SJSA1 (cell line): ENCODE data around the gene RNF135. TPM values are rescaled to one million over a fixed set of nuclear protein-coding genes. Genes with fewer than 3 reads are reported as not detected.
"Not testable (repeated sequence)": the region's sequence is repeated elsewhere in the genome, so short reads cannot be mapped to it uniquely, and the experiment has no call there.

Experiments
- DNase-seq, 2 experiments: peaks; one replicate each; pipeline ENCODE4 v3.0.0-alpha.2; 2015 to 2020; ENCODE audit warnings: low spot score in 2 of 2, low read depth in 1 of 2
- H3K27ac ChIP-seq: fragments of 250-450 bp; sonication (Bioruptor Pico); 2 replicates; pipeline ENCODE4 v1.5.1; 2020; ENCODE audit warnings: mild to moderate bottlenecking, moderate library complexity
- H3K27me3 ChIP-seq: fragments of 250-450 bp; sonication (Bioruptor Pico); replicated peaks from 2 replicates; pipeline ENCODE4 v1.5.1; 2020; ENCODE audit warnings: mild to moderate bottlenecking, moderate library complexity
- H3K36me3 ChIP-seq: fragments of 250-450 bp; sonication (Bioruptor Pico); 2 replicates; pipeline ENCODE4 v1.5.1; 2020; ENCODE audit warnings: mild to moderate bottlenecking
- H3K4me1 ChIP-seq: fragments of 250-450 bp; sonication (Bioruptor Pico); replicated peaks from 2 replicates; pipeline ENCODE4 v1.6.1; 2021; ENCODE audit warnings: mild to moderate bottlenecking
- H3K4me3 ChIP-seq: fragments of 250-450 bp; sonication (Bioruptor Pico); 2 replicates; pipeline ENCODE4 v1.5.1; 2020; ENCODE audit warnings: mild to moderate bottlenecking
- H3K9me3 ChIP-seq: fragments of 250-450 bp; sonication (Bioruptor Pico); replicated peaks from 2 replicates; pipeline ENCODE4 v1.5.1; 2020; ENCODE audit warnings: mild to moderate bottlenecking
- total RNA-seq: library from RNA; depleted of rRNA; stranded (reverse); fragments of >200 nt; shearing (Covaris generic); gene quantifications from 2 replicates; pipeline ENCODE4 v1.2.3, GENCODE V29; 2014; rRNA removed

The RNF135 gene
- total RNA-seq: 14.6 and 19.0 TPM in 2 replicates

DNA sequence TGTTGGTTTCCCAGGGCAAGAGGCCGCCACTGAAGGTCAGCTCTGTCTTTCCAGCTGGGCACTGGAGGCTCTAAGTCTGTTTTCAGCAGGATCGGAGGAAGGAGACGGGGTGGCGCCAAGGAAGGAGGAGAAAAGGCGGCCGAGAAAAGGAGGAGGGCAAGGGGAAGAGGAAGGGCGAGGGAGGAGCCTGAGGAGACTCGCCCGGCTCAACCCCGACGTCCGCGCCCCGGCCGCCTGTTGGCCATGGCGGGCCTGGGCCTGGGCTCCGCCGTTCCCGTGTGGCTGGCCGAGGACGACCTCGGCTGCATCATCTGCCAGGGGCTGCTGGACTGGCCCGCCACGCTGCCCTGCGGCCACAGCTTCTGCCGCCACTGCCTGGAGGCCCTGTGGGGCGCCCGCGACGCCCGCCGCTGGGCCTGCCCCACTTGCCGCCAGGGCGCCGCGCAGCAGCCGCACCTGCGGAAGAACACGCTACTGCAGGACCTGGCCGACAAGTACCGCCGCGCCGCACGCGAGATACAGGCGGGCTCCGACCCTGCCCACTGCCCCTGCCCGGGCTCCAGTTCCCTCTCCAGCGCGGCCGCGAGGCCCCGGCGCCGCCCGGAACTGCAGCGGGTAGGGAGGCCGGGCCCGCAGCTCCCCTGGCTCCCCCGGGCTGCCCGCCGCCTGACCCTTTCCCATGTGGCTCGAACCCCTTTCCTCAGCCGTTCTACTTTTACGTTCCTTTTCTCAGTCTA, at the start of gene RNF135:
RNF135 (plus strand) TSS at position 209 of the 737 bp plus-strand sequence; CDS start at position 244, 35 bp downstream.
- H3K9me3 ChIP-seq: no peaks in the 10 kb centered on the region
- DNase-seq: peak; percentile 93 to 96
- H3K4me3 ChIP-seq: peak within 1 kb of the TSS; percentile 83
- H3K36me3 ChIP-seq: peaks cover 29% of the 10 kb centered on the region
- peaks cover 20% of the 10 kb centered on the region for H3K4me1 ChIP-seq
- peak within 1 kb of the TSS; percentile 92 for H3K27ac ChIP-seq
- no peaks in the 10 kb centered on the region for H3K27me3 ChIP-seq

GRCh38 chr17:30921544-30922196, 49.2 kb upstream of the RNF135 start, which contains the start of gene ADAP2:
ADAP2 (plus strand) TSS chr17:30921945; CDS start chr17:30922015, 70 bp downstream.
- Histone ChIP-seq H3K9me3 (no peaks in the 10 kb centered on the region; the same call in 1 of the 2 replicates), H3K4me3 (0 out of 2 replicates have a peak within 1 kb of the TSS, but pooled peaks have one; percentile 11), H3K27me3 (peaks cover 23% of the 10 kb centered on the region), H3K27ac (no peak within 1 kb of the TSS), H3K36me3 (no peaks in the 10 kb centered on the region), H3K4me1 (peaks cover 24% of the 10 kb centered on the region)
- DNase-seq: no peak

DNA sequence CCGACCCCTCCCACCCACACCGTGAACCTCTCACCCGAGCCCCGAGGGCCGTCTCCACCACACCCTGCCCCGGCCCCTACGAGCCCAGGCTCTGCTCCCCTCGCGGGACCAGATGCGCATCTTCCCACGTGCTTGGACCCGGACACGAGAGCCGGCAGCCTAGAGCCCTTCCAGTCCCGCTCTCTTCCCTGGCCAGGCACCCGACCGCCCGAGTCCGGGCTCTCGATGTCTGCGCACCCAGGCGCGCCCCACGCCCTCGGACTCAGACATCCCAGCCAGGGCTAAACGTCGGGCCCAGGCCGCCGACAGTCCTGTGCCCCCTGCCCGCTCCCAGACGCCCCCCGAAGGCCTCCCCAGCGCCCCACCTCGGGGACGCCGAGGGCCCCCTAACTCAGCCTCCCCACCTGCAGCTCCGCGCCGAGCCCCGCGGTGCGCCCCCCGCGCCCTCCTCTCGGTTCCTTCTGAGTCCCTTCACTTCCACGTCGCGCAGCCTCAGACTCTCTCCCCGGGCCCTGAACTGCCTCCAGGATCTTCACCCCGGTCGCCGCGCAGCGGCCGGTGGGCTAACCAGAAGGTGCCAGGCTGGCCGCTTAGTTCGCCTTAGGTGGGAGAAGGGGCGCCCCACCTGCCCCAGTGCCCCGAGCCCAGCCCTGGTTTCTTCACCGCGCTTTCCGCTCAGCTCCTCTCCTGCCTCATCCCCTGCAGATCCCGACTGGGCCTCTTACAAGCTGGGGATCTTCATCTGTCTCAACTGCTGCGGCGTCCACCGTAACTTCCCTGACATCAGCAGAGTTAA, 48.4 kb upstream of the RNF135 start:
- Histone ChIP-seq H3K4me1 (peaks cover 24% of the 10 kb centered on the region), H3K4me3 (0 out of 2 replicates have a peak overlapping the region, but pooled peaks have one; percentile 6), H3K27ac (no peak overlapping the region), H3K36me3 (no peaks in the 10 kb centered on the region), H3K9me3 (no peaks in the 10 kb centered on the region; the same call in 1 of the 2 replicates), H3K27me3 (peaks cover 23% of the 10 kb centered on the region)
- DNase-seq: no peak

DNA sequence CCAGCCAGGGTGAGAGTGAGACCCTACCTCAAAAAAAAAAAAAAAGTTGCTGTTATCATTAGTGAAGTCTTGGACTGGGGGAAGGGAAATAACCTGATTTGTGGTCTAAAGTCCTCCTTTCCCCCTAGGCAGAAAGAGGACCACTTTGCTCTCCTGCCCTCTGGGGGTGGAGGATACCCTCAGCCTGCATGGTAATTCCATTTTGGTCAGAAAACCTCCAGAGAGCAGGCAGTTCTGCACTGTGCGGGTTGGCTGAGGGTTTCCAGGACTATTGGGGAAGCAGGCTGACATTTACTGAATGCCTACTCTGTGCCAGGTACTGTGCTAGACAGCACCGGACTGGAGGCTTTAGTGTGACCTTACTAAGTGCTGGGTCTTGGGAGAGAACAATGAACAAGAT, 46.5 kb upstream of the RNF135 start:
- no peak overlapping the region for H3K4me3 ChIP-seq
- H3K9me3 ChIP-seq: no peaks in the 10 kb centered on the region; the same call in 1 of the 2 replicates
- DNase-seq: no peak
- H3K27me3 ChIP-seq: peaks cover 23% of the 10 kb centered on the region
- H3K4me1 ChIP-seq: peaks cover 24% of the 10 kb centered on the region
- H3K27ac ChIP-seq: no peak overlapping the region
- no peaks in the 10 kb centered on the region for H3K36me3 ChIP-seq

DNA sequence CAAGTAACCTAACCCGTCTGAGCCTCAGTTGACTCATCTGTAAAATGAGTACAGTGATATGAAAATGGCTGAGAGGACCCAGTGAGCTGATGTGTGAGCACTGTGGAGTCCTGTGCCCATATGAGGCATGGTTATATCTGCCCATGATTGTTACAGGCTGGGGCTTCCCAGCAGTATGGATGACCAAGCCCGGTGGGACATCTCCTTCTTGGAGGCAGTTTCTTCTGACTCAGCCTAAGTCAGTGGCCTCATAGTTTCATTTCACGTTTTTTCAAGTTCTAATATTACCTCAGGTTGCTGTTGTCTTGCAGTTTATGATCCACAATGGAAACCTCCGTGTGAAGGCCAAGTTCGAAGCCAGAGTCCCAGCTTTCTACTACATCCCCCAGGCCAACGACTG, 44.3 kb upstream of the RNF135 start:
- no peak for DNase-seq
- H3K36me3 ChIP-seq: no peaks in the 10 kb centered on the region
- peaks cover 13% of the 10 kb centered on the region for H3K4me1 ChIP-seq
- no peaks in the 10 kb centered on the region; the same call in 1 of the 2 replicates for H3K9me3 ChIP-seq
- H3K27me3 ChIP-seq: peaks cover 18% of the 10 kb centered on the region
- no peak overlapping the region for H3K27ac ChIP-seq
- H3K4me3 ChIP-seq: no peak overlapping the region

DNA sequence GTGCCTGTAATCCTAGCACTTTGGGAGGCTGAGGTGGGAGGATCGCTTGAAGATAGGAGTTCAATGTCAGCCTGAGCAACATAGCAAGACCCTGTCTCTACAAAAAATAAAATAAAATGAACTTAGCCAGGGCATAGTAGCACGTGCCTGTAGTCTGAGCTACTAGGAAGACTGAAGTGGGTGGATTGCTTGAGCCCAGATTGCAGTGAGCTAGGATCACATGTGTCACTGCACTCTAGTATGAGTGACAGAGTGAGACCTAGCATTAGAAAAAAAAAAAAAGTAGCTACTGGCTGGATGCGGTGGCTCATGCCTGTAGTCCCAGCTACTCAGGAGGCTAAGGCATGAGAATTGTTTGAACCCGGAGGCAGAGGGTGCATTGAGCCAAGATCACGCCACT, 43.1 kb upstream of the RNF135 start:
- no peak for DNase-seq
- Histone ChIP-seq H3K27ac (no peak overlapping the region), H3K9me3 (no peaks in the 10 kb centered on the region; the same call in 1 of the 2 replicates)

GRCh38 chr17:30928584-30928983, 42.3 kb upstream of the RNF135 start:
- Histone ChIP-seq H3K27ac (no peak overlapping the region), H3K9me3 (no peaks in the 10 kb centered on the region), H3K27me3 (no peaks in the 10 kb centered on the region), H3K4me1 (no peaks in the 10 kb centered on the region), H3K4me3 (no peak overlapping the region), H3K36me3 (no peaks in the 10 kb centered on the region)
- DNase-seq: no peak

More for the DNA sequence above, 43.1 kb upstream of the RNF135 start:
- peaks cover under 1% of the 10 kb centered on the region for H3K4me1 ChIP-seq
- no peak overlapping the region for H3K4me3 ChIP-seq
- peaks cover 6% of the 10 kb centered on the region for H3K27me3 ChIP-seq
- H3K36me3 ChIP-seq: no peaks in the 10 kb centered on the region

- Histone ChIP-seq H3K27ac (no peak overlapping the region), H3K36me3 (no peaks in the 10 kb centered on the region), H3K4me3 (no peak overlapping the region), H3K9me3 (no peaks in the 10 kb centered on the region), H3K27me3 (no peaks in the 10 kb centered on the region), H3K4me1 (no peaks in the 10 kb centered on the region)
- no peak for DNase-seq
Observed at GRCh38 chr17:30929081-30929633, 41.7 kb upstream of the RNF135 start.

DNA sequence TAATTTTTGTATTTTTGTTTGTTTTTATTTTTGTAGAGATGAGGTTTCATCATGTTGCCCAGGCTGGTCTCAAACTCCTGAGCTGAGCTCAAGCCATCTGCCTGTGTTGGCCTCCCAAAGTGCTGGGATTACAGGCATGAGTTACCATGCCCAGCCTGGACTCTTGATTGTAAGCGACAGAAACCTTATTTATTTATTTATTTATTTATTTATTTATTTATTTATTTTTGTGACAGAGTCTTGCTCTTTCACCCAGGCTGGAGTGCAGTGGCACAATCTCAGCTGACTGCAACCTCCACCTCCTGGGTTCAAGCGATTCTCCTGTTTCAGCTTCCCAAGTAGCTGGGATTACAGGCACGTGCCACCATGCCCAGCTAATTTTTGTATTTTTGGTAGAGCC, 41.0 kb upstream of the RNF135 start:
- H3K9me3 ChIP-seq, H3K4me1 ChIP-seq, DNase-seq, H3K27me3 ChIP-seq, H3K27ac ChIP-seq, H3K4me3 ChIP-seq, H3K36me3 ChIP-seq: not testable (repeated sequence)

DNA sequence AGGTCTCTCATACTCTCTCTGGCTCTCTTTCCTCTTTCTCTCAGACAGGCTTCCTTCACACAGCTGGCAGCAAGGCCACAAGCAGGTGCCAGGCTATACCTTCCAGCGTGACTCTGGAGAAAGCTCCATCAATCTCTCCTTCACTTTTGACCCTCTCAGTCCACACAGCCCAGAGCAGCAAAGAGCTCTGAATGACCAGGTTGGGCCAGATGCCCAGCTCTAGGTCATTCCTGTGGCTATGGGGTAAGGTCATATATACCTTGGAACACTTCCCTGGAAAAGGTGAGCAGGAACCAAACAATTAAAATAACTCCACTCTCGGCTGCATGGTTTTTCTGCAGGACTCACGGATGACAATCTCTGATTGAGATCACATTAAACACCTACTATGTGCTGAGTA, 40.3 kb upstream of the RNF135 start:
- Histone ChIP-seq H3K36me3 (no peaks in the 10 kb centered on the region), H3K9me3 (no peaks in the 10 kb centered on the region), H3K4me3 (no peak overlapping the region), H3K27ac (no peak overlapping the region), H3K4me1 (no peaks in the 10 kb centered on the region), H3K27me3 (no peaks in the 10 kb centered on the region)
- DNase-seq: no peak

GRCh38 chr17:30931582-30931981, 39.3 kb upstream of the RNF135 start:
- H3K36me3 ChIP-seq, H3K27ac ChIP-seq, DNase-seq, H3K9me3 ChIP-seq, H3K4me1 ChIP-seq, H3K4me3 ChIP-seq, H3K27me3 ChIP-seq: not testable (repeated sequence)

- no peak overlapping the region for H3K4me3 ChIP-seq
- no peaks in the 10 kb centered on the region for H3K27me3 ChIP-seq
- H3K36me3 ChIP-seq: no peaks in the 10 kb centered on the region
- H3K27ac ChIP-seq: no peak overlapping the region
- DNase-seq: no peak
- no peaks in the 10 kb centered on the region for H3K9me3 ChIP-seq
- H3K4me1 ChIP-seq: no peaks in the 10 kb centered on the region
Observed at GRCh38 chr17:30933966-30934365, 36.9 kb upstream of the RNF135 start.

GRCh38 chr17:30939051-30939689, 31.7 kb upstream of the RNF135 start:
- Histone ChIP-seq H3K9me3 (no peaks in the 10 kb centered on the region), H3K4me3 (no peak overlapping the region), H3K4me1 (peaks cover 8% of the 10 kb centered on the region; the same call in 1 of the 2 replicates), H3K36me3 (no peaks in the 10 kb centered on the region), H3K27me3 (no peaks in the 10 kb centered on the region), H3K27ac (no peak overlapping the region)
- no peak for DNase-seq
